H1 (cell line): ENCODE results near the gene DNAH12. TPM values are rescaled to one million over a fixed set of nuclear protein-coding genes. Genes with fewer than 3 reads are reported as not detected.

Experiments
- CTCF ChIA-PET: fragments of 300-600 bp; sonication (Branson Sonifier 250); formaldehyde crosslinking; loops from one replicate; lab custom pipeline; 2021; ENCODE audit not compliant: partially characterized antibody; lab: Charles Lee
- POLR2A ChIA-PET: fragments of 300-600 bp; sonication (Branson Sonifier 250); formaldehyde crosslinking; loops from one replicate; lab custom pipeline; 2021; ENCODE audit warnings: inconsistent platforms; ENCODE audit not compliant: partially characterized antibody; lab: Charles Lee
- DNase-seq, 2 experiments: peaks; one replicate each; pipeline versions ENCODE4 v3.0.0 to v3.0.0-alpha.2; 2010 to 2022; ENCODE audit warnings: low spot score in 2 of 2, low read depth in 1 of 2, mixed read lengths in 1 of 2
- FAIRE-seq: peaks from 2 replicates; lab custom pipeline; 2011; peaks lifted over from hg19 to GRCh38; lab: Jason Lieb, UNC
- H2AFZ ChIP-seq: 2 replicates; pipeline ENCODE4 v1.8.1; 2012; ENCODE audit warnings: low read length, inconsistent platforms
- H2AK5ac ChIP-seq: 2 replicates; pipeline ENCODE4 v1.6.1; 2013; ENCODE audit warnings: low read depth, low read length
- H2BK120ac ChIP-seq: replicated peaks from 2 replicates; pipeline ENCODE3; 2013; ENCODE audit warnings: low read depth, low read length, inconsistent platforms
- H2BK12ac ChIP-seq: 2 replicates; pipeline ENCODE4 v1.6.1; 2013; ENCODE audit warnings: low read depth, low read length
- H2BK15ac ChIP-seq: 2 replicates; pipeline ENCODE4 v1.6.1; 2013; ENCODE audit warnings: low read length
- H2BK20ac ChIP-seq: 2 replicates; pipeline ENCODE4 v1.6.1; 2013; ENCODE audit warnings: low read length
- H2BK5ac ChIP-seq: 2 replicates; pipeline ENCODE4 v1.6.1; 2013; ENCODE audit warnings: low read depth, low read length
- H3K14ac ChIP-seq: 2 replicates; pipeline ENCODE4 v1.6.1; 2013; ENCODE audit warnings: inconsistent platforms; ENCODE audit not compliant: insufficient read length
- H3K18ac ChIP-seq: 2 replicates; pipeline ENCODE4 v1.6.1; 2013; ENCODE audit warnings: low read length; ENCODE audit errors: extremely low read depth
- H3K23ac ChIP-seq: 2 replicates; pipeline ENCODE4 v1.6.1; 2013; ENCODE audit warnings: inconsistent platforms; ENCODE audit not compliant: insufficient read length
- H3K23me2 ChIP-seq: 2 replicates; pipeline ENCODE4 v1.6.1; 2013; ENCODE audit warnings: low read depth, low read length
- H3K27ac ChIP-seq: 2 replicates; pipeline ENCODE4 v1.6.1; 2011; ENCODE audit warnings: low read depth, low read length, inconsistent platforms
- H3K27me3 ChIP-seq, 4 experiments: replicated peaks in 1 of 4; 1 replicate in 1 of 4; 2 replicates in 3 of 4; pipeline versions ENCODE4 v1.6.1 to v1.8.1; 2011 to 2013; ENCODE audit warnings: low read length in 3 of 4, mild to moderate bottlenecking in 3 of 4, inconsistent platforms in 2 of 4, mixed read lengths in 2 of 4, moderate library complexity in 1 of 4; ENCODE audit not compliant: control insufficient read depth in 3 of 4, insufficient read depth in 3 of 4; ENCODE audit errors: extremely low read depth in 1 of 4
- H3K36me3 ChIP-seq, 4 experiments: 2 replicates each; pipeline versions ENCODE4 v1.6.1 to v1.8.1; 2011 to 2013; ENCODE audit warnings: mild to moderate bottlenecking in 4 of 4, low read length in 3 of 4, moderate library complexity in 2 of 4, control low read depth in 1 of 4, inconsistent platforms in 1 of 4; ENCODE audit not compliant: insufficient read depth in 4 of 4, control insufficient read depth in 2 of 4
- H3K4ac ChIP-seq: replicated peaks from 2 replicates; pipeline ENCODE3; 2013; ENCODE audit warnings: low read length, low read depth, mixed read lengths, inconsistent platforms; ENCODE audit not compliant: insufficient read length
- H3K4me1 ChIP-seq, 4 experiments: replicated peaks in 1 of 4; 1 replicate in 1 of 4; 2 replicates in 3 of 4; pipeline versions ENCODE4 v1.6.1 to v1.8.1; 2011 to 2013; ENCODE audit warnings: low read length in 3 of 4, inconsistent platforms in 2 of 4, mixed read lengths in 1 of 4; ENCODE audit not compliant: insufficient read depth in 4 of 4, control insufficient read depth in 3 of 4
- H3K4me2 ChIP-seq, 2 experiments: 2 replicates each; pipeline versions ENCODE4 v1.6.1 to v1.8.1; 2011 to 2013; ENCODE audit warnings: low read depth in 2 of 2, low read length in 2 of 2, control low read depth in 1 of 2, inconsistent platforms in 1 of 2, mild to moderate bottlenecking in 1 of 2; ENCODE audit not compliant: insufficient read depth in 1 of 2
- H3K4me3 ChIP-seq, 4 experiments: fragments of 200-600, 300-600 bp in 1 of 4; sonication (generic), shearing (Covaris generic), sonication (Bioruptor Twin) in 1 of 4; 2 replicates each; pipeline versions ENCODE4 v1.5.1 to v1.8.1; 2011 to 2016; ENCODE audit warnings: low read length in 4 of 4, low read depth in 3 of 4, control low read depth in 2 of 4, inconsistent platforms in 2 of 4, mild to moderate bottlenecking in 2 of 4, mixed read lengths in 1 of 4, moderate library complexity in 1 of 4; ENCODE audit not compliant: insufficient read depth in 2 of 4; ENCODE audit errors: extremely low read depth in 1 of 4
- H3K56ac ChIP-seq: replicated peaks from 2 replicates; pipeline ENCODE3; 2013; ENCODE audit warnings: low read depth, mild to moderate bottlenecking, mixed read lengths, low read length, inconsistent platforms; ENCODE audit not compliant: insufficient read length
- H3K79me1 ChIP-seq: 2 replicates; pipeline ENCODE4 v1.6.1; 2013; ENCODE audit warnings: low read depth, low read length, control low read depth
- H3K79me2 ChIP-seq, 2 experiments: 2 replicates each; pipeline versions ENCODE4 v1.6.1 to v1.8.1; 2012 to 2013; ENCODE audit warnings: low read length in 2 of 2, mild to moderate bottlenecking in 2 of 2, inconsistent platforms in 1 of 2; ENCODE audit not compliant: insufficient read depth in 2 of 2, control insufficient read depth in 1 of 2
- H3K9ac ChIP-seq, 4 experiments: replicated peaks in 1 of 4; 1 replicate in 1 of 4; 2 replicates in 3 of 4; pipeline versions ENCODE4 v1.6.1 to v1.8.1; 2011 to 2013; ENCODE audit warnings: low read depth in 3 of 4, low read length in 3 of 4, control low read depth in 2 of 4, mild to moderate bottlenecking in 2 of 4, moderate library complexity in 2 of 4, inconsistent platforms in 1 of 4; ENCODE audit errors: extremely low read depth in 1 of 4
- H3K9me3 ChIP-seq, 2 experiments: 2 replicates each; pipeline versions ENCODE4 v1.6.1 to v1.8.1; 2012 to 2013; ENCODE audit warnings: mild to moderate bottlenecking in 2 of 2, moderate library complexity in 2 of 2, control low read depth in 1 of 2, inconsistent platforms in 1 of 2, low read depth in 1 of 2, low read length in 1 of 2, mixed read lengths in 1 of 2; ENCODE audit not compliant: insufficient read depth in 2 of 2
- H4K20me1 ChIP-seq, 2 experiments: replicated peaks in 1 of 2; 2 replicates each; pipeline versions ENCODE3 to v1.8.1; 2011 to 2013; ENCODE audit warnings: inconsistent platforms in 2 of 2, low read length in 2 of 2, mild to moderate bottlenecking in 1 of 2; ENCODE audit not compliant: insufficient read depth in 2 of 2, control insufficient read depth in 1 of 2
- H4K5ac ChIP-seq: 2 replicates; pipeline ENCODE4 v1.6.1; 2013; ENCODE audit warnings: low read length, low read depth, mixed read lengths, inconsistent platforms; ENCODE audit not compliant: insufficient read length
- H4K8ac ChIP-seq: 2 replicates; pipeline ENCODE4 v1.8.0; 2013; ENCODE audit warnings: mild to moderate bottlenecking, moderate library complexity, low read length, inconsistent platforms; ENCODE audit not compliant: insufficient read depth; ENCODE audit errors: extremely low read depth
- H4K91ac ChIP-seq: replicated peaks from 2 replicates; pipeline ENCODE3; 2013; ENCODE audit warnings: low read length, mixed read lengths, inconsistent platforms; ENCODE audit not compliant: insufficient read length
- ASH2L ChIP-seq: fragments of 200-600, 300-600 bp; sonication (generic); IDR thresholded peaks from one replicate; pipeline ENCODE4 v1.7.1; 2017; ENCODE audit warnings: low read length
- CBX5 ChIP-seq: fragments of 300-800, 300-1000 bp; sonication (generic); IDR thresholded peaks from 2 replicates; pipeline ENCODE4 v1.7.1; 2016; ENCODE audit warnings: antibody characterized with exemption, low read length, low read depth
- EP300 ChIP-seq, 2 experiments: IDR thresholded peaks; 1 replicate in 1 of 2; 2 replicates in 1 of 2; pipeline ENCODE4 v1.6.1; 2011 to 2012; ENCODE audit warnings: low read depth in 2 of 2, low read length in 2 of 2, mild to moderate bottlenecking in 2 of 2, borderline replicate concordance in 1 of 2, inconsistent platforms in 1 of 2, moderate library complexity in 1 of 2
- HDAC6 ChIP-seq: IDR thresholded peaks from one replicate; pipeline ENCODE4 v1.7.1; 2012; ENCODE audit warnings: low read depth, mild to moderate bottlenecking, inconsistent platforms, low read length, moderate library complexity
- KDM4A ChIP-seq: IDR thresholded peaks from one replicate; pipeline ENCODE4 v1.7.1; 2012; ENCODE audit warnings: low read depth, mild to moderate bottlenecking, moderate library complexity, low read length, inconsistent platforms; ENCODE audit not compliant: severe bottlenecking
- POLR2A ChIP-seq, 2 experiments: IDR thresholded peaks; 1 replicate in 1 of 2; 2 replicates in 1 of 2; pipeline ENCODE4 v1.6.1; 2011; ENCODE audit warnings: low read depth in 2 of 2, low read length in 2 of 2, mild to moderate bottlenecking in 2 of 2; ENCODE audit errors: control extremely low read depth in 1 of 2
- POU5F1 ChIP-seq: IDR thresholded peaks from 2 replicates; pipeline ENCODE4 v1.6.1; 2011; ENCODE audit warnings: low read depth, mild to moderate bottlenecking, low read length, moderate library complexity
- RNF2 ChIP-seq: fragments of 200-900, 300-1000 bp; sonication (generic); IDR thresholded peaks from 2 replicates; pipeline ENCODE4 v1.7.1; 2016; ENCODE audit warnings: borderline replicate concordance, low read depth, mild to moderate bottlenecking, antibody characterized with exemption, low read length; ENCODE audit not compliant: poor library complexity, severe bottlenecking; ENCODE audit errors: missing control alignments
- SAP30 ChIP-seq: fragments of 300-600 bp; sonication (generic); IDR thresholded peaks from 2 replicates; pipeline ENCODE4 v1.7.1; 2012; ENCODE audit warnings: low read length, moderate library complexity, mild to moderate bottlenecking, inconsistent platforms; ENCODE audit not compliant: insufficient read depth, insufficient replicate concordance
- SIX5 ChIP-seq: IDR thresholded peaks from 2 replicates; pipeline ENCODE4 v1.6.1; 2011; ENCODE audit warnings: mild to moderate bottlenecking, low read depth, low read length
- WGBS, 2 experiments: shearing (Covaris generic) in 1 of 2; methylation state at CpG; one replicate each; pipeline versions ENCODE4 v1.1.6 to v1.1.7; 2013 to 2015; ENCODE audit warnings: low lambda C conversion rate in 2 of 2, mixed read lengths in 2 of 2, inconsistent platforms in 1 of 2, low coverage in 1 of 2, missing lambda C conversion rate in 1 of 2; ENCODE audit not compliant: insufficient replicate concordance in 2 of 2, insufficient coverage in 1 of 2, insufficient read length in 1 of 2; ENCODE audit errors: extremely low coverage in 1 of 2, missing lambda C conversion rate in 1 of 2; 5-methylcytosine and 5-hydroxymethylcytosine counted together
- polyA plus RNA-seq, 7 experiments: library from polyadenylated mRNA; depleted of rRNA in 3 of 7; stranded (reverse) in 5 of 7; unstranded in 2 of 7; fragments of >200 nt in 5 of 7; fragments of 200-250 nt in 2 of 7; gene quantifications; 1 replicate in 5 of 7; 2 replicates in 1 of 7; 4 replicates in 1 of 7; pipeline versions ENCODE4 v1.2.1 to v1.2.3, GENCODE V29; 2011 to 2013; ENCODE audit warnings: missing spikeins in 2 of 7, mixed read lengths in 2 of 7
- total RNA-seq: library from RNA; stranded (reverse); fragmentation: NEBNext Ultra II Directional; extraction: Animal tissue kit (Norgen Biotek cat#: 25700); gene quantifications from 2 replicates; pipeline ENCODE4 v1.2.1, GENCODE V29; 2021
- TF ChIP-seq, protein P1 (sequence below), 3 experiments: IDR thresholded peaks; 1 replicate in 2 of 3; 2 replicates in 1 of 3; pipeline versions ENCODE4 v1.5.1 to v1.6.1; 2011; ENCODE audit warnings: low read length in 3 of 3, mild to moderate bottlenecking in 3 of 3, inconsistent platforms in 2 of 3, low read depth in 1 of 3, moderate library complexity in 1 of 3; ENCODE audit not compliant: insufficient read depth in 1 of 3; ENCODE audit errors: control extremely low read depth in 1 of 3

Gene DNAH12
- total and polyA plus RNA-seq, 2 of the 8 experiments (the other 6 are each of a cell fraction or from before 2014, with no cell fraction given): not detected

DNA sequence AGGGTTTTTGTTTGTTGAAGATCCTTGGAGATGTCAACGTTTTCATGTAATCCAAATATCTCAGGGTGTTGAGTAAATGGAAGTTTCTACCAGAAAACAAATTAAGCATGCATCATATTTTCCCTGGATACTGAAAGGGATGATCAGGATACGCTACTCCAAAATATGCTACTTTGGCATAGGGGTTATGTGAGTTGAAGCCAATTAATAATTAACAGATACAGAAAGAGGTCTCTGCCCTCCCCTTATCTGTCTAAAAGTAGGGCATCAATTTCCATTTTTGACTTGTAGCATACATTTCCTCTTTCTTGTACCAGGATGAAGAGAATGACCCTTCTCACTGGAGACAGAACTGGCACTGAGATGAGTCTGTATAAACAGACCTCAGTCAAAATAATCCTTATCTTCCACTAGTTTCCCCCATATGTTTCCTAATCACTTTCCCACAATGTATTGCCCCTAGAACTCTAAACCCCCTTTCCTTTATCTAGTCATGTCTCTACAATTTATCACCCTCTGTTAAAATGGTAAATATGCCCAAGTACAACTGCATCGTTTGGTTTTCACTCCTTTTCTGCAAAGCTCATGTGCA lies 234.3 kb downstream of the DNAH12 start:
- Histone ChIP-seq H2BK120ac (no peak overlapping the region), H4K8ac (no peak overlapping the region), H3K23ac (no peak overlapping the region), H3K56ac (no peak overlapping the region), H3K4me3 (no peak overlapping the region), H3K79me2 (no peaks in the 10 kb centered on the region), H3K79me1 (no peaks in the 10 kb centered on the region), H2AFZ (no peak overlapping the region), H3K4me1 (no peaks in the 10 kb centered on the region), H3K9me3 (no peaks in the 10 kb centered on the region), H3K9ac (no peak overlapping the region), H2BK5ac (no peak overlapping the region), H2BK15ac (no peak overlapping the region), H3K18ac (no peak overlapping the region), H2BK12ac (no peak overlapping the region), H3K36me3 (no peaks in the 10 kb centered on the region), H2AK5ac (no peak overlapping the region), H3K27ac (no peak overlapping the region), H4K5ac (no peak overlapping the region), H2BK20ac (no peak overlapping the region), H3K14ac (no peak overlapping the region), H4K91ac (no peak overlapping the region), H4K20me1 (no peaks in the 10 kb centered on the region), H3K23me2 (no peaks in the 10 kb centered on the region), H3K27me3 (no peaks in the 10 kb centered on the region), H3K4me2 (no peak overlapping the region), H3K4ac (no peak overlapping the region)
- DNase-seq (no peak), FAIRE-seq (no peak)
- POLR2A ChIA-PET: no interaction called here
- 91% methylated on average over 3 of the region's 3 CpGs; no CpG with 5 or more reads in 1 of the 2 experiments for WGBS, 2 experiments
- CTCF ChIA-PET: no interaction called here
- no peak for TF ChIP-seq POU5F1
- no peak for TF ChIP-seq ASH2L
- no peak for TF ChIP-seq SIX5
- no peak for TF ChIP-seq CBX5
- TF ChIP-seq POLR2A (IDR thresholded peaks at IDR 0.05; ENCODE audit: control extremely low read depth in 1 of 2, low read depth in 2 of 2, low read length in 2 of 2): no peak
- TF ChIP-seq KDM4A: no peak
- TF ChIP-seq, protein P1, sequence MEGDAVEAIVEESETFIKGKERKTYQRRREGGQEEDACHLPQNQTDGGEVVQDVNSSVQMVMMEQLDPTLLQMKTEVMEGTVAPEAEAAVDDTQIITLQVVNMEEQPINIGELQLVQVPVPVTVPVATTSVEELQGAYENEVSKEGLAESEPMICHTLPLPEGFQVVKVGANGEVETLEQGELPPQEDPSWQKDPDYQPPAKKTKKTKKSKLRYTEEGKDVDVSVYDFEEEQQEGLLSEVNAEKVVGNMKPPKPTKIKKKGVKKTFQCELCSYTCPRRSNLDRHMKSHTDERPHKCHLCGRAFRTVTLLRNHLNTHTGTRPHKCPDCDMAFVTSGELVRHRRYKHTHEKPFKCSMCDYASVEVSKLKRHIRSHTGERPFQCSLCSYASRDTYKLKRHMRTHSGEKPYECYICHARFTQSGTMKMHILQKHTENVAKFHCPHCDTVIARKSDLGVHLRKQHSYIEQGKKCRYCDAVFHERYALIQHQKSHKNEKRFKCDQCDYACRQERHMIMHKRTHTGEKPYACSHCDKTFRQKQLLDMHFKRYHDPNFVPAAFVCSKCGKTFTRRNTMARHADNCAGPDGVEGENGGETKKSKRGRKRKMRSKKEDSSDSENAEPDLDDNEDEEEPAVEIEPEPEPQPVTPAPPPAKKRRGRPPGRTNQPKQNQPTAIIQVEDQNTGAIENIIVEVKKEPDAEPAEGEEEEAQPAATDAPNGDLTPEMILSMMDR (IDR thresholded peaks at IDR 0.05; ENCODE audit: control extremely low read depth in 1 of 3, insufficient read depth in 1 of 3, low read depth in 1 of 3, low read length in 3 of 3): no peak
- no peak for TF ChIP-seq EP300 (IDR thresholded peaks at IDR 0.05; ENCODE audit: borderline replicate concordance in 1 of 2, low read depth in 2 of 2, low read length in 2 of 2)
- TF ChIP-seq HDAC6: no peak
- no peak for TF ChIP-seq RNF2
- TF ChIP-seq SAP30: no peak
